Activated CD8-positive, alpha-beta memory T cell treated with anti-CD3 and anti-CD28 coated beads for 24 hours (primary cell): ENCODE results near the gene ROPN1B.
A peak's percentile ranks its signal among the peaks of the same experiment; 100 is the strongest.

ENCODE experiments used
- DNase-seq: peaks from one replicate; pipeline ENCODE4 v3.0.0-alpha.2; 2020

Gene ROPN1B

DNA sequence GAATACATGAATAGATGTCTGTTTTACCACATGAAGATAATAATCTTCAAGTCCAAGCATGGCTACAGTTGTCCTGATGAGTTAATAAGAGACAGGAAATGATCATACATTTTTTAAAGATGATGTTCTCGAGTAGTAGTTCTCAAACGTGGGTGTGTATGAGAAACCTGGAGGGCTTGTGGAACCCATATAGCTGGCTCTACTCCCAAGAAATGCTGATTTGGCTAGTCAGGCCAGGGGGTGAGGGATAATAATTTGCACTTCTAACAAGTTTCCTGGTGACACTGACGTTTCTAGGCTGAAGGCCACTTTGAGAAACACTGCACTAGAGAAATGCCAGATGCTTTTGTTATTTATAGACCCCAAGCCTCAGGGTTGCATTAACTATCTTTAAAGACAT is 37.0 kb downstream of the ROPN1B start:
- DNase-seq = no peak

DNA sequence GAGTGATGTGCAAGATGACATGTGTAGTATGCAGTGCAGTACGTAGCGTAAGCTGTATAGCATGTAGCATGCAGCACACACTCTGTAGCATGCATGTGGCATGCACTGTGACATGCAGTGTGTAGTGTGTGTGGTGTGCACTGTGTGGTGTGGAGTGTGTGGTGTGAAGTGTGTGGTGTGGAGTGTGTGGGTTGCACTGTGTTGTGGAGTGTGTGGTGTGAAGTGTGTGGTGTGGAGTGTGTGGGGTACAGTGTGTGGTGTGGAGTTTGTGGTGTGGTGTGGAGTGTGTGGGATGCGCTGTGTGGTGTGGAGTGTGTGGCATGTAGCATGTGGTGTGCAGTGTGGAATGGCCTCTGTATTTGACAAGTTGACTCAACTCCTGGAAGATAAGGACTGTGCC is 39.2 kb downstream of the ROPN1B start:
- no peak for DNase-seq

DNA sequence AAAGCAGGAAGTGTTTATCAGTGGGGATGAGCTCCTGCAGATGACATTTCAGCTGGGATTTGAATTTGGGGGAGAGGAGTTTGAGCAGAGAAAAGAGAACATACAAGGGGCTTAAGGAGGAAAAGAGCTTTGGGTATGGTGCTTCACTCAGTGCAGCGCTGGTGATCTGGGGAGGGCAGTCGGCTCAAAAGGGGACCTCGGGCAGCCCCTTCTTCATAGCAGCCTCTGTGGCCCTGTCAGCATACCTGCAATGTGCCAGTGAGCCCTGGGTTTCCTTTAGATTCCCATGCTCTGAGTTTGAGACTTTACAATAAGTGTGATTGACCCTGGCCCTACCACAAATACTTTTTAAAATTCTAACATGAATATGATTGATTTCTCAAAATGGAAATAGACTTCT is 40.2 kb downstream of the ROPN1B start:
- no peak for DNase-seq

DNA sequence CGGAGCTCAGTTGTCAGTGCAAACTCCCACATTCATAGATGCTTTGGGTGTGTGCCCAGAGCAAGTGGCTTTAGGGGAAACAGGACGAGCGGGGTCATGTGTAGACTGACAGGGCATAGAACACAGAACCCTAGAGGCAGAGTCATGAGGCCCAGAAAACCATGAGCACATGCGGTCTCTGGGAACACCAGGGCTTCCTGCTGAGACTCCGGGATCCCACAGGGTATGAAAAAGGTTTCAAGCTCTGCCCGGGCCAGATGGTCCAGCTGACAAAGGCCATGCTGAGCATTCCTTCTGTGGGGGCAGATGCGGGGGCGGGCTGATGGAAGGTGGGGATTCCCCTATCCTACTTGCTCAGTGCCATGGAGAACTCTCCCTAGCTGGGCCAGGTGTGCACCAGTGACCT is 44.8 kb downstream of the ROPN1B start:
- peak; percentile 41 for DNase-seq

DNA sequence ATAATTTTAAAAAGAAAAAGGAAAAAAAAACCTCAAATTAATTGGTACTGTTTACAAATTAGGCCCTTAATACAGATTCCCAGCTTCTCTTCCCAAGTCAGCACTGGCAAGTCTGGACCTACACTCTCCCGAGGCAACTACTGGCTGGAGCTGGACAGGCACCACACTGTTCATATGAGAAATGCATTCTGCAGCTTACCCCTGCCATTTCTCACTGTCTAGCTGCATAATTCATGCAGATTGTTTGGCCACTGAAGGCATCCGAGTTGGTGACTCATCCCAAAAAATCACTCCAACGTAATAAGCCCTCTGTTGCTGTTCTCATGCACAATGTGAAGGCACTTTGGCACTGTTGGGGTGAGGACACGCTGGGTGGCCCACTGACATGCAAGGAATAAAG is 45.3 kb downstream of the ROPN1B start:
- DNase-seq = no peak

DNA sequence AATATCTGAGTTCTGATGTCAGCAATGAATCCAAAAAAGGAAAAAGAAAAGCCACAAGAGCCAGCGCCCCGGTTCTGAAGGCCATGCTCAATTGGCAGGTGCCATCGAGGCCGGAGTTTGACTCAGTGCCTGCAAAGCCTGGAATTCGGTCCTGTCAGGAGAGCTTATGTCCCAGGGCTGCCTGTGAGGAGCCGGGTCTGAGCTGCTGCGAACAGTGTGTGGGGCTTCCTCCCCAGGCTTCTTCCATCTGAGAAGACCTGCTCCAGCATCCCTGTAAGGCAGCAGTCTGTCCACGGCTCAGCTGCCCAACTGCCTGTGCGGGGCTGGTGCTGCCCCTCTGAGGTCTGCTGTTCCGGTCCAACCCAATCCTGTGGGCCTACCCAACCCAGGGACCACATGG is 46.1 kb downstream of the ROPN1B start:
- DNase-seq = no peak

DNA sequence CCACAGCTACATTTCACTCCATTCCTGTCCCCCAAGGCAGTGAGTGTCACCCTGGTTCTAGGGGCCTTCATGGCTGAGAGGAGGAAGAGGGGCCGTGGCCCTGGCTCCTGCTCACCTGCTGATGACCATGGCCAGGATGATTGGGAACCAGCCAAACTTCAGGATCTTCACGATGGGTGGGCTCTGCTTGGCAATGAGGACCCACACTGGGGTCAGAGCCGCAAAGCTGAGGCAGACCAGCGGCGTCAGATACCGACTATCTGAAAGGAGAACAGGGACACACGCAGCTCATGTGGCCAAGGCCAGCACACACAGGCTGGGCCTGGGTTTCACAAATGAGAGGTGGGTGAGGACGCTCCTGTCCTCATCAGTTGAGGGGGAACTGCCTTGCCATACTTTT is 47.6 kb downstream of the ROPN1B start:
- DNase-seq = no peak

DNA sequence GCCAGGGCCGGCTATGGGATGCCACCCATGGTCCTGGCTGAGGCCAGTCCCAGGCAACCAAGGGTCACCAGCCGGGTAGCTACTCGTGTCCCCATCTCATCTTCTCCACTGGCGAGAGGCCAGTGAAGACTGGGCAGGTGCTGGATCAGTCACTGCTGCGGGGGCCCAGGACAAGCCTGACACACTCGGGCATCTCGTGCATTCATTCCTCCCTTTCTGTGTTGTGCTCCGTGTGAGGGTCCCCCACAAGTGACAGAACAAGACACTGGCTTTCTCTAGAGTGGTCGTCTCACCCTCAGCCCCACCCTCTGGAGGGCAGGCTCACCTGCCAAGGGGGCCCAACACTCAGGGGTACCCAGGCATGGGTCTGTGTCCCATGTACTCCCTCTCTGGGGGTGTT is 48.4 kb downstream of the ROPN1B start:
- no peak for DNase-seq

DNA sequence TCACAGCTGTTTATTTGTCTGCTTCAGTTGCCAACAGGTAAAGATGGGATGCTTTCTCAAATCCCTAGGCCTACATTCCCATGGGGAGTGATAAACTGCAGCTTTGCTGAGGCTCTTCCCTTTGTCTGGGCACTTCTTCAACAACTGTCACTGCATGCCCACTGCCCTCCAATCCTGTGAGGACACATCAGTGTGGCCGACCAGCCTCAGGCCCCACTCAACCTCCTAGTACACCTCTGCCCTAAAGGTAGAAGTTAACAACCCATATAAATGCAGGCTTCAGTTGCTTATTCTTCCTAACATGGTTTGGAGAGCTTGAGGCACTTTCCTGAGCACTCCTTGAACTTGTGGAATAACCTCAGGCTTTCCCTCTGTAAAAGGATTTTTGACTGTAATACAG is 49.6 kb downstream of the ROPN1B start:
- DNase-seq = no peak

DNA sequence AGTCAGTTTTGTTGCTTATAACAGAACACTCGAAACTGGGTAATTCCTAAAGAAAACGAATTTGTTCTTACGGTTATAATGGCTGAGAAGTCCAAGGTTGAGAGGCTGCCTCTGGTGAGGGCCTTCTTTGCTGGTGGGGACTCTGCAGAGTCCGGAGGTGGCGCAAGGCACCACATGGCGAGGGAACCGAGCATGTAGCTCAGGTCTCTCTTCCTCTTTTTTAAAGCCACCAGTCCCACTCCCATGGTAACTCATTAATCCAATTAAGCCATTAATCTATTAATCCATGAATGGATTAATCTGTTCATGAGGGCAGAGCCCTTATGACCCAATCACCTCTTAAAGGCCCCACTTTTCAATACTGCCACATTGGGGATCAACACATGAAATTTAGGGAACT is 50.0 kb downstream of the ROPN1B start:
- no peak for DNase-seq

DNA sequence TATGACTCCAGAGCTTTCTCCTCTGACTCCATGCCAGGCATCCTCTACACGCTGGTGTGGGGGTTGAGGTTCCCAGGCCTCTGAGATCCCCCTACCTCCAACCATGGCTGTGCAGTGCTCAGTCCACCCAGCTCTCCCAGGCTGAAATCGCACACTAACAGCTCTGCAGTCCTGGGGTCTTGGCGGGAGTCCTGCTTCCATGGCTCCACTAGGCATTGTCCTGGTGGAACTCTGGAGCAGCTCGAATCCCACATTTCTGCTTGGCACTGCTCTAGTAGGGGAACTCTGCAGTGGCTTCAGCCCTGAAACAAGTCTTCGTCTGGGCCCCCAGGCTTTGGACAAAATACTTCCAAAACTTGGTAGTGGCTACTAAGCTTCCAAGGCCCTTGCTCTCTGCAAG is 50.7 kb downstream of the ROPN1B start:
- DNase-seq = peak; percentile 37

DNA sequence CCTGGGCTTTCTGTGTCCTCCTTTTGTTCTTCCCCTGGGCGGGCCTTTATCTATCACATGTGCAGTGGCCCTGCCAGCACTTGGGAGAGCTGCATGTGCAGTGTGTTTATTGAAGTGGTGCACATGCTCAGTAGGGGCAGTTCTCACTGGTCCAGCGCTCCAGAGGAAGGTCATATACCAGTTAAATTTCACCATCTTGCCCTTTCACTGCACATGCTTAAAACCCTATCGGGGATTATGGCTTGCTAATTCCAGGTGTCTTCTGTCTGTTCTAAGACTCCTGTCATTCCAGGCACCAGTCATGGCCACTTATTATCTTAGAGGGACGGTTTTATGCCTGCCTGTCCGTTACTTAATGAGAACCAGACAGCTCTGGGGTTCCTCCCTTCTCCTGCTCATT is 52.2 kb downstream of the ROPN1B start:
- DNase-seq = peak; percentile 28

DNA sequence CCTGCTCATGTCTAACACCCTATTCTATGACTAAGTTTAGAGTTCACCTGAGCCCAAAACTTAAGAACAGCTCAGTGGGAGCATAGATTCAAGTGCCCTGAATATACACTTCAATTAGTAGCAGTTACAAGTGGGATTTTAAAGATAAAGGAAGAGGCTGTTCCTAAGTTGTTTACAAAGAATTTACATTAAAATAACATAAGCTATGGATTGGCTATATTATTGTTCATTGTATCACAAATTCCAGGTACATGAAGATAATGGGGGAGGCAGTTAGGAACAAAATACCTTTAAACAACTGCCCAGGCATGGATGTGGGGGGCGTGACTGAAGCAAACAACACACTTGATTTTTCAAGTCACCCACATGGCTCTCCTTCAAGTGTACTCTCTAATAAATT is 52.7 kb downstream of the ROPN1B start:
- DNase-seq = no peak

DNA sequence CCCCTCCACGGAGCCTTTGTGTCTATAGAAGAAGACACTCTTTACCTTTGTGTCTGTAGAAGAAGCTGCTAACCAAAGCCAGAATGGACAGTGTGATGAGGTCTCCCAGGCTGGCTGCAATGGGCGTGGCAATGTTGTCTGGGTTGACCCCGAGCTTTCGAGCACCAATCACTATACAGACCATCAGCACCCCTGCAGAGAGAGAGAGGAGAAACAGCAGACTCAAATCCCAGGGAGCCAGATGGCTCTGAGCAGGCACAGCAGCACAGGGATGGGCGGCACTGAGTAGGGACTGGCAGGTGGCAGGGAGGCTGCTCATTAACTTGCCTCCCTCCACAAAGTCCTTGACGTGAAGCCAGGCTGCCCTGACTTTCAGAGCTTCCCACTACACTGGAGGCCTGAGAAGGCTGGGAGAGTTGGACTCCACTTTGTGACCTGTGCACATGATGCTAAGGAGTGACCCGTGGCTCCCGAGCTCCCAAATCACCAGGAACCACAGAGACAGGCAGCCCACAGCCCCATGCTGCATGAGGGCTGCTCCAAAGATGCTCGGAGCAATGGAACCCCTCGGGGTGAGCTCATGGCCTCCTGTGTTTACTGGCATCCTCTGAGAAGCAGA is 53.9 kb downstream of the ROPN1B start:
- peak; percentile 32 for DNase-seq

DNA sequence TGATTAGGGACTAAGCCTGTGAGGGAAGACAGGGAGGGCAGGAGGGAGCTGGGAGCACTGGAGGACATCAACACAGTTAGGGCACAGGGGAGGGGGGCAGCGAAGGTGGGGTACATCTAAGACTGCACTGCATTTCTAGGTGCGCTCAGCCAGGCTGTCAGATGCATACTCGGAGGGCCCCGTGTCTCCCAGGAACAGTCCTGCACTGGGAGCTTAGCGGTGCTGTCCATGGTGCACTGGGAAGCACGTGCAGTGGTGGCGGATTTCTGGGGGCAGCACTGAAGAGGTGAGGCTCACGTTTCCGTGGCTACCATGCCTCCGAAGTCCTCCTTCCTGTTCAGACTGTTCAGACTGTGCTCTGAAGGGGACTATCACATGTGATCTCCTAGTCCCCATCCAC is 54.4 kb downstream of the ROPN1B start:
- DNase-seq = peak; percentile 11

DNA sequence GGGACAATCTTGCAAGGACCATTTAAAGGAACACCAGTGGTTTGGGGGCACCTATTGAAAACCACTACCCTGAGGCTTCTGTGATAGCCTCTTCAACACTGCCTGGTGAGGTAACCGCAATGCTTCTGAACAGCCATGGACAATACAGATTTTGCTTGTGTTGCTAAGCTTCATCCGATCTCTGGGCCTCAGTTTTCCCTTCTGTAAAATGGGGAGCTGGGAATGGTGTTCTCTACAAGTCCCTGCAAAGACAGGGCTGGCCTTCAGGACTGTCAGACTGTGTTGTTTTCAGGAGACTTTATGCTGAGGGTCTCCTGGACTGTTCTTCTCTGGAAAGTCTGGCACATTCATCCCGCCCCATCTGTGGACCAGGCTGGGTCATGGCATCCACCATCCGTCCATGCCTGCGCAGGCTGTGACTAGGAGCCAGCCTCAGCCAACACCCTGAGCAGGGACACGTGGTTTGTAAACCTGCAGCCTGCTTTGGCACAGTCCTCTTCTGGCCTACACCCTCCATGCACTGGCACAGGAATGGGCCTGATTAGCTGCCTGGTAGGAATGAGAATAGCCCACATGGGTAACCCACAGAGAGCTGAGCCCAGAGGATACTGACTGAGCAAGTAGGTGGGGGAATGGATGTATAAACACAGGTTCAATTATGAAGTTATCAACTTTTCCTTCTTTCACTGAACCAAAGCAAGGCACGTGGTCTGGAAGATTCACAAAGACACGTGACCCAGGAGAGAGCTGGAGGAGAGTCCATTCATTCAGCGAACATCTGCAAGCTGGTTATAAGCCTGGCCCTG is 55.3 kb downstream of the ROPN1B start:
- peak; percentile 33 for DNase-seq

DNA sequence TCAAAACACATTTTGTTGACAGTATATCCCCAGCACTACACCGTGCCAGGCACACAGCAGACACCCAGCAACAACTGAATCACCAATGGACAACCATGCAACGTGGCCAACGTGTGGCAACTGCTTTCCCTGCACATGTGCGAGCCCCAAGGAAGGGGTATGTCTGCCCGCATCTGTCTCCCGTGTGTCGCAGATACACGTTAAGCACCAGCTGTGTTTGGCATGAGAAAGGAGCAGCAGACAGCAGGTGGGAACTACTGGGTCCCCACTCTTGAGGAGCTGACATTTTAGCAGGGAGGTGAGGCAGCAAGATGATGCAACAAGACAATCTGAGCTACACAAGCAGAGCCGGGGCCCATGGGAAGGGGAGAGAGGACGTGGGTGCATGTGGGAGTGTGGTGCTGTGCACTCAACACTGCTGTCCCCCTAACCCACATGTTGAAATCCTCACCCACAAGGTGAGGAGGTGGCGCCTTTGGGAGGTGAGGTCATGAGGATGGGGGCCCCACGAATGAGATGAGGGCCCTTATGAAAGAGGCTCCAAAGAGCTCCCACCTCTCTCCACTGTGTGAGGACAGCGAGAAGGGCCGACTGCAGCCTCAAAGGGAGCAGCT is 56.2 kb downstream of the ROPN1B start:
- DNase-seq = peak; percentile 38

DNA sequence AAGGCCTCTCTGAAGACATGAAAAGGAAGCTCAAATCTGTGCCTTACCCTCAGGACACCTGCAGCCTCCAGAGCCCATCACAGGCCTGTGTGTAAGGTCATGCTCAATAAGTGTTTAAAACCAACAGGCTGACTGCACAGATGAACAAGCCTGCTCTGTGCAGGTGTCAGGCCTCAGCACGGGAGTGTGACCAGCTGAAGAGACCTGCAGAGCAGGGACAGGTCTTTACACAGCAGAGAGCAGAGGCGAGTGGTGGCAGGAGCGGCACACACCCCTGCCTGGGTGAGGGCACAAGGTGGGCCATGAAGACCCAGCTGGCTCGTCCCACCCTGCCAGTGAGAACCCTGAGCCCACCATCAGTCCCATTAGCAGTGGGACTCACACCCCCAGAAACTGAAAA is 56.9 kb downstream of the ROPN1B start:
- peak; percentile 42 for DNase-seq

DNA sequence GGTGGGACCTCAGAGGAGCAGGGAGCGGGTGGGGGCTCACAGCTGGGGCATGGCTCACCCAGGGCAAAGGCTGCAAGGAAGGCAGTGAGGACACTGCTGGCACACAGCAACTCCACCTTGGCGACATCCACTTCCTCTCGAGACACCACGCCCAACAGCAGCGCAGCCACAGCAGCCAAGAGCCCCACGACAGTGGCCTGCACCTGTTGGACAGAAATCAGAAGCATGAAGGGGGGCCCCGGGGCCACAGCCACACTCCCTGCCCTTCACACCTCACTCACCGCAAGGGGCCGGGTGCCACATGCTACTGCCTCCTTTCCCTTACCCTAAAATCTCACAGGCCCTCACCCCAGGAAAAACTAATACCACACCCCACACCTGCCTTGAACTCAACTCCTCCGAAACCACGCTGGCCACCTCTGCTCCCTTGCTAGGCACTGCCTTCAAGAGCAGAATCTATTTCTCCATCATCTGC is 57.3 kb downstream of the ROPN1B start:
- DNase-seq = no peak

DNA sequence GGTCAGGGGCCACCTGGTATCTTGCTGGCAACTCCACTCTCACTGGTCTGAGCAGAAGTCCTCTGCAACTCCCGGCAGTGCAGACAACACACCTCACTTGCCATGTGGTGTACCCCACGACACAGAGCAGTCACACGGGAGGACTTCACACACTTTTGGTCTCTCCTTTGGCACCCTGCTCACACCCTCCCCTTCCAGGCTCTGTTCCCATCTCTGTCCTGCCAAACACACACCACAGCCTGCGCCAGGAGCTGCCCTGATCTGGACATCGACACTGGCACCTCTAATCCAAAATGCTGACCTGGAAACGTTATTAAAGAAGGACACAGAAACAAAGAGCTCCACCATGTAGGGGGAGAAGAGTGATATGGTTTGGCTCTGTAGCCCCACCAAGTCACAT is 57.8 kb downstream of the ROPN1B start:
- DNase-seq = peak; percentile 32

DNA sequence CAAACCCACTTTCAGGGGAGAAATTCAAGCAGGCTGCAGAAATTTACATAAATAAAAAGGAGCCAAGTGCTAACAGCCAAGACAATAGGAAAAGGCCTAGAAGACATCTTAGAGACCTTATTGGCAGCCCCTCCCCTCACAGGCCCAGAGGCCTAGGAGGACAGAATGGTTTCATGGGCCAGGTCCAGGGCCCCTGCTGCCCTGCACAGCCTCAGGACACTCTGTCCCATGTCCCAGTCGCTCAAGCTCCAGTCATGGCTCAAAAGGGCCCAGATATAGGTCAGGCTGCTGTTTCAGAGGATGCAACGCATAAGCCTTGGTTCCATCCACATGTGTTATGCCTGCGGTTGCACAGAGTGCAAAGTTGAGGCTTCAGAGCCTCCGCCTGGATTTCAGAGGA is 59.1 kb downstream of the ROPN1B start:
- peak; percentile 3 for DNase-seq

DNA sequence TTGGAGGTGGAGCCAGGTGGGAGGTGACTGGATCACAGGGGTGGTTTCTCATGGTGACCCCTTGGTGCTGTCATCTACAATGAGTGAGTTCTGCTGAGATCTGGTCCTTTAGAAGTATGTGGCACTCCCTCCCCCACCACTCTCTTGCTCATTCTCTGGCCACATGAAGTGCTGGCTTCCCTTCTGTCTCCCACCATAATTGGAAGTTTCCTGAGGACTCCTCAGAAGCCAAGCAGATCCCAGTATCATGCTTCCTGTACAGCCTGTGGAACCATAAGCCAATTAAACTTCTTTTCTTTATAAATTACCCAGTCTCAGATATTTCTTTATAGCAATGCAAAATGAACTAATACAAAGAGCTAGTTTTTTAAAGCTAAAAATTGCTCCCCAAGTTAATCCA is 60.3 kb downstream of the ROPN1B start:
- no peak for DNase-seq

DNA sequence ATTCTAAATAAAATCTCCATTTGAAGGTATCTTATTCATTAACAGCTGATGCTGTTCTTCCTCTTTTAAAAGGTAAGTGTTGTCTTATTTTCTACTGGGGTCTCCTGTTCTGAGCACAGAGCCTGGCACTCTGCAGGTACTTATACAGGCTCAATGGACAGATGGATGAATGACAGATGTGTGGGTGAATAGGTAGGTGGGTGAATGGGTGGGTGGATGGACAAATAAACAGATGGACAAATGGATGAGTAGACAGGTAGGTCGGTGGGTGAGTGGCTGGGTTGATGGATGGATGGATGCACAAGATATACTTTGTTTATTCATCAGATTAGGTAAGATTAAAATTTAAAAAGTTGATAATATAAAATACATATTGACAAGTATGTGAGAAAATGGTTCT is 61.5 kb downstream of the ROPN1B start:
- DNase-seq = no peak

DNA sequence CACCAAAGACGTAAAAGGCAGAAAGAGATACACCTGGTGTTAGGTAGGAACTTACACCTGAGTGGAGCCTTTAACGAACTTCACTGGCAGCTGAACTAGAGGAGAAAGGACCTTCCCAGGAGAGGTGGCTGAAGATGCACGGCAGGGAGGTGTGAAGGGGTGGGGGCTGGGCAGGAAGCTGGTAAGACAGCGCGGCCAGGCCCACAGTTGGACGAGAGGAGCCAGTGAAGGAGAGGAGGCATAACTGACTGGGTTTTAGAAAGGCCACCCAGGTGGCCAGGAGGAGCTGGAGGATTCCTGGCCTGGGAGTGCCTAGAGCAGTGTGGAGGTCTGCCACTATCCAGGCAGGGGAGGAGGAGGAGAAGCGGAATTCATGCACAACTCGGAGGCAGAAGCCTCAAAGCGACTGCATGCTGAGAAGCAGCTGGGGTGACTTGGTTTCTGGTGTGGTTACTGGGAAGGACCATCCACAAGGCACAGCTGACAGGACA is 63.0 kb downstream of the ROPN1B start:
- peak; percentile 19 for DNase-seq
